K562 (cell line): Measurements from ENCODE around the gene SEC16A. TPM values are rescaled to one million over a fixed set of nuclear protein-coding genes. Genes with fewer than 3 reads are reported as not detected.

Experiments
- ATAC-seq: fragments of 200-7000 bp; cut with Tn5 transposase; 3 replicates; pipeline ENCODE4 v1.9.1; 2020; ENCODE audit warnings: moderate library complexity
- BruUV-seq: library from RNA; stranded (reverse); fragments of 400-500 nt; replicated peaks from 2 replicates; lab custom pipeline; 2021; lab: Mats Ljungman, UMichigan
- CTCF ChIA-PET: fragments of 300-600 bp; formaldehyde crosslinking; extraction: SDS; loops from one replicate; lab custom pipeline; 2021; ENCODE audit warnings: low intra/inter-chr PET ratio; lab: Yijun Ruan, JAX
- POLR2A ChIA-PET: fragments of 300-600, 350-650 bp; sonication (Branson Sonifier 250); formaldehyde crosslinking; extraction: SDS; loops from one replicate; lab custom pipeline; 2021; ENCODE audit warnings: antibody characterized with exemption, inconsistent platforms; lab: Yijun Ruan, JAX
- DNase-seq, 4 experiments: peaks; one replicate each; pipeline versions ENCODE4 v3.0.0 to v3.0.0-alpha.2; 2011 to 2018; ENCODE audit warnings: low spot score in 3 of 4, mixed read lengths in 3 of 4; ENCODE audit errors: extremely low read depth in 1 of 4
- FAIRE-seq: peaks from 2 replicates; lab custom pipeline; 2011; peaks lifted over from hg19 to GRCh38; lab: Jason Lieb, UNC
- H2AFZ ChIP-seq: 2 replicates; pipeline ENCODE4 v1.6.0; 2011; ENCODE audit warnings: low read depth, low read length, control low read depth, inconsistent platforms
- H3K27ac ChIP-seq: fragments of 200-600 bp; 3 replicates; pipeline ENCODE4 v1.8.0; 2011; ENCODE audit warnings: low read depth, mild to moderate bottlenecking, control low read depth, inconsistent platforms, low read length, moderate library complexity, mixed read lengths; ENCODE audit errors: extremely low read depth
- H3K27me3 ChIP-seq, 2 experiments: fragments of 300-600 bp in 1 of 2; 2 replicates in 1 of 2; 3 replicates in 1 of 2; pipeline versions ENCODE4 v1.6.0 to v1.8.0; 2011; ENCODE audit warnings: inconsistent platforms in 2 of 2, low read length in 2 of 2, mild to moderate bottlenecking in 1 of 2, mixed read lengths in 1 of 2, moderate library complexity in 1 of 2; ENCODE audit not compliant: control insufficient read depth in 2 of 2, insufficient read depth in 2 of 2
- H3K36me3 ChIP-seq: fragments of 300-600 bp; 3 replicates; pipeline ENCODE4 v1.8.0; 2011; ENCODE audit warnings: mild to moderate bottlenecking, low read length, inconsistent platforms; ENCODE audit not compliant: control insufficient read depth, insufficient read depth
- H3K4me1 ChIP-seq, 2 experiments: fragments of 200-600 bp in 1 of 2; replicated peaks in 1 of 2; 2 replicates in 1 of 2; 3 replicates in 1 of 2; pipeline versions ENCODE4 v1.5.1 to v1.8.0; 2011; ENCODE audit warnings: inconsistent platforms in 2 of 2, low read length in 2 of 2, mild to moderate bottlenecking in 1 of 2, mixed read lengths in 1 of 2, moderate library complexity in 1 of 2; ENCODE audit not compliant: control insufficient read depth in 2 of 2, insufficient read depth in 2 of 2
- H3K4me2 ChIP-seq: 2 replicates; pipeline ENCODE4 v1.6.1; 2011; ENCODE audit warnings: low read length, control low read depth, inconsistent platforms, mixed read lengths; ENCODE audit not compliant: insufficient read depth
- H3K4me3 ChIP-seq: fragments of 200-600 bp; sonication (generic), shearing (Covaris generic); 2 replicates; pipeline ENCODE4 v1.5.1; 2016; ENCODE audit warnings: control low read depth, inconsistent platforms
- H3K79me2 ChIP-seq: fragments of 200-600 bp; 3 replicates; pipeline ENCODE4 v1.8.0; 2011; ENCODE audit warnings: low read length, inconsistent platforms; ENCODE audit not compliant: control insufficient read depth, insufficient read depth
- H3K9ac ChIP-seq, 2 experiments: 2 replicates each; pipeline versions ENCODE4 v1.6.0 to v1.6.1; 2011; ENCODE audit warnings: low read depth in 2 of 2, low read length in 2 of 2, control low read depth in 1 of 2, inconsistent platforms in 1 of 2, mild to moderate bottlenecking in 1 of 2, mixed read lengths in 1 of 2; ENCODE audit not compliant: insufficient read depth in 1 of 2
- H3K9me1 ChIP-seq: one replicate; pipeline ENCODE4 v1.6.0; 2011; ENCODE audit warnings: inconsistent platforms, mild to moderate bottlenecking, low read length, moderate library complexity; ENCODE audit not compliant: control insufficient read depth, insufficient read depth
- H3K9me3 ChIP-seq: replicated peaks from 2 replicates; pipeline ENCODE4 v1.5.1; 2011; ENCODE audit warnings: low read depth, low read length, inconsistent platforms; ENCODE audit not compliant: control insufficient read depth, insufficient read depth
- H4K20me1 ChIP-seq: replicated peaks from 2 replicates; pipeline ENCODE4 v1.6.1; 2011; ENCODE audit warnings: low read length, inconsistent platforms, mixed read lengths; ENCODE audit not compliant: control insufficient read depth, insufficient read depth
- GABPA ChIP-seq: fragments of 200-800 bp; sonication (Bioruptor generic); conservative IDR thresholded peaks from 2 replicates; pipeline ENCODE4 v1.6.1; 2016; ENCODE audit warnings: low read depth, missing genetic modification characterization, missing compliant biosample characterization
- GABPB2 ChIP-seq: fragments of 250-450 bp; sonication (Bioruptor Pico); conservative IDR thresholded peaks from 2 replicates; pipeline ENCODE4 v1.5.1; 2021; ENCODE audit warnings: mild to moderate bottlenecking
- HDAC8 ChIP-seq: fragments of 450-650 bp; IDR thresholded peaks from 2 replicates; pipeline ENCODE4 v1.6.1; 2016; ENCODE audit warnings: mild to moderate bottlenecking, missing genetic modification characterization, moderate library complexity, missing compliant biosample characterization
- POLR2G ChIP-seq: fragments of 200-400 bp; formaldehyde crosslinking; IDR thresholded peaks from 2 replicates; pipeline ENCODE4 v1.6.1; 2017; ENCODE audit warnings: low read depth, mild to moderate bottlenecking, antibody characterized with exemption, low read length, moderate library complexity
- RBFOX2 ChIP-seq: fragments of 200-400 bp; formaldehyde crosslinking; IDR thresholded peaks from 2 replicates; pipeline ENCODE4 v1.6.1; 2017; ENCODE audit warnings: low read depth, mild to moderate bottlenecking, low read length, moderate library complexity
- TBP ChIP-seq: optimal IDR thresholded peaks from 2 replicates; pipeline ENCODE3; 2011; ENCODE audit warnings: low read depth, low read length, improper control_type of control experiment
- ZNF146 ChIP-seq: IDR thresholded peaks from one replicate; pipeline ENCODE4 v1.6.1; 2018; ENCODE audit warnings: missing compliant biosample characterization; ENCODE audit not compliant: unreplicated experiment
- ZNF584 ChIP-seq: fragments of 200-800 bp; sonication (Bioruptor generic); IDR thresholded peaks from 2 replicates; pipeline ENCODE4 v1.6.1; 2016; ENCODE audit warnings: low read depth, mild to moderate bottlenecking, missing genetic modification characterization, missing compliant biosample characterization
- WGBS: fragments of 100-300 bp; shearing (Covaris generic); methylation state at CpG from one replicate; pipeline ENCODE4 v1.1.6; 2016; ENCODE audit warnings: low coverage, mixed read lengths; ENCODE audit not compliant: insufficient coverage; ENCODE audit errors: missing lambda C conversion rate; 5-methylcytosine and 5-hydroxymethylcytosine counted together
- in situ Hi-C: fragments of 300-500 bp; cut with MboI; formaldehyde crosslinking; loops from 4 replicates; pipeline ENCODE4 v1.15.0; 2018; ENCODE audit warnings: inconsistent platforms, mixed read lengths
- intact Hi-C: fragments of 100-400 bp; cut with micrococcal nuclease; formaldehyde crosslinking; loops from 2 replicates; pipeline ENCODE4 v1.14.2; 2022
- polyA plus RNA-seq, 8 experiments: library from polyadenylated mRNA; depleted of rRNA in 4 of 8; stranded (reverse) in 5 of 8; unstranded in 3 of 8; fragments of >200 nt; fragmentation: Nextera tagmentation in 2 of 8; fragmentation: Illumina TruSeq in 1 of 8; extraction: Ambion mirVana in 2 of 8; extraction: Trizol in 1 of 8; gene quantifications; 2 replicates each; pipeline versions ENCODE4 v1.2.1 to v1.2.3, GENCODE V29; 2011 to 2014; ENCODE audit warnings: inconsistent platforms in 1 of 8, missing spikeins in 1 of 8
- total RNA-seq, 7 experiments: library from RNA; depleted of rRNA in 6 of 7; stranded (reverse); fragments of >200 nt in 6 of 7; fragmentation: Illumina TruSeq in 2 of 7; extraction: Trizol in 2 of 7; gene quantifications; 2 replicates each; pipeline versions ENCODE4 v1.2.1 to v1.2.3, GENCODE V29; 2011 to 2021; ENCODE audit warnings: low replicate concordance in 1 of 7

Gene SEC16A
- total and polyA plus RNA-seq, 9 of the 15 experiments (the other 6 are each of a cell fraction or from before 2014, with no cell fraction given) = 8.3 to 62.8 (median 14.0) TPM

- FAIRE-seq = no peak
These were observed 65.9 kb downstream of the SEC16A start for GRCh38 chr9:136416914-136417313.

DNA sequence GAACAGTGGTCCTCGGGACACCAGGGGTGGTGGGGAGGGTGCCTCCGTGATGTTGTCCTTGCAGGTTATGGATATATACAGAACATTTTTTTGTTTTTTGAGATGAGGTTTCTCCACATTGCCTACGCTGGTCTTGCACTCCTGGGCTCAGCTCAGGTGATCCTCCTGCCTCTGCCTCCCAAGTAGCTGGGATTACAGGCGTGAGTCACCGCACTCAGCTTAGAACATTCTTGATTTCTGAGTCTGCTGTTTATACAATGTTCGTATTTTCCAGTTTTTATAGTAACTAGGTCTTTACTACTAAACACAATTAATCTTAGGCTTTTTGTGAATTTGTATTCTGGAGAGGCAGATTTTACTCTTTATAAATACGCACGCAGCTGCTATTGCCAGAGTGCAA, 66.4 kb downstream of the SEC16A start:
- in situ Hi-C loops = no loop called here
- POLR2A ChIA-PET = interaction anchor here (1.5 kb wide), 1 partner anchor 14 kb away, joined by 3 read pairs; no protein-coding TSS in a partner anchor

More at GRCh38 chr9:136416914-136417313, 65.9 kb downstream of the SEC16A start:
- Histone ChIP-seq H3K4me1 (peaks cover 2 to 8% of the 10 kb centered on the region in 2 experiments; a peak in 4 of 5 replicates), H3K27ac (no peak overlapping the region), H3K27me3 (no peaks in the 10 kb centered on the region), H3K36me3 (peaks cover 96% of the 10 kb centered on the region), H3K9me1 (no peaks in the 10 kb centered on the region), H2AFZ (no peak overlapping the region), H3K4me2 (no peak overlapping the region), H3K79me2 (peaks cover 27% of the 10 kb centered on the region), H3K9ac (peak overlapping the region in 1 of 2 experiments; percentile 55; a peak in 1 of 4 replicates), H3K4me3 (no peak overlapping the region)
- BruUV-seq = no TSS peak
- no peak for DNase-seq
- 92% methylated on average over 13 of the region's 19 CpGs for WGBS
- ATAC-seq = no peak
- in situ Hi-C loops = no loop called here
- TF ChIP-seq ZNF584 (CRISPR knock-in tag) (no peak), RBFOX2 (peak; percentile 40; the same call in 1 of the 2 replicates), POLR2G (peak; percentile 59)
- TF ChIP-seq, all 486 proteins: peak for 2
- ChIA-PET CTCF (no interaction called here), POLR2A (interaction anchor here (1.5 kb wide), 1 partner anchor 13 kb away, joined by 3 read pairs; no protein-coding TSS in a partner anchor)
- intact Hi-C loops = no loop called here
- Histone ChIP-seq H3K9me3 (no peaks in the 10 kb centered on the region; the same call in 1 of the 2 replicates), H4K20me1 (no peaks in the 10 kb centered on the region; the same call in none of the 2 replicates)

More for the DNA sequence above, 66.4 kb downstream of the SEC16A start:
- intact Hi-C loops = no loop called here
- TF ChIP-seq HDAC8 (no peak), TBP (no peak), GABPA (tag) (no peak), GABPB2 (CRISPR knock-in tag) (no peak), ZNF146 (CRISPR knock-in tag) (no peak)
- BruUV-seq = no TSS peak
- H3K27me3 ChIP-seq = no peaks in the 10 kb centered on the region
- peaks cover 32% of the 10 kb centered on the region for H3K79me2 ChIP-seq
- FAIRE-seq = no peak
- WGBS = 96% methylated on average over 8 of the region's 8 CpGs
- H3K4me3 ChIP-seq = no peak overlapping the region
- no peak overlapping the region for H2AFZ ChIP-seq
- H3K9me3 ChIP-seq = no peaks in the 10 kb centered on the region; the same call in 1 of the 2 replicates
- H3K4me2 ChIP-seq = no peak overlapping the region
- H3K27ac ChIP-seq = no peak overlapping the region
- H3K9me1 ChIP-seq = no peaks in the 10 kb centered on the region
- H3K4me1 ChIP-seq = peaks cover 6 to 8% of the 10 kb centered on the region in 2 experiments; a peak in 4 of 5 replicates
- ATAC-seq = no peak
- no peak for DNase-seq
- H4K20me1 ChIP-seq = no peaks in the 10 kb centered on the region; the same call in none of the 2 replicates
- CTCF ChIA-PET = no interaction called here
- peaks cover 96% of the 10 kb centered on the region for H3K36me3 ChIP-seq
- H3K9ac ChIP-seq = no peak overlapping the region; a peak in 1 of 4 replicates
